VCaP (cell line): ENCODE data around the gene PDF.
"Not testable (repeated sequence)": the region's sequence is repeated elsewhere in the genome, so short reads cannot be mapped to it uniquely, and the experiment has no call there.

Experiments
- H3K27ac ChIP-seq: fragments of 450-650 bp; 2 replicates; pipeline ENCODE4 v1.5.1; 2017
- CTCF ChIP-seq: fragments of 450-650 bp; conservative IDR thresholded peaks from 2 replicates; pipeline ENCODE4 v1.5.1; 2017; ENCODE audit warnings: mild to moderate bottlenecking, moderate library complexity

The PDF gene

DNA sequence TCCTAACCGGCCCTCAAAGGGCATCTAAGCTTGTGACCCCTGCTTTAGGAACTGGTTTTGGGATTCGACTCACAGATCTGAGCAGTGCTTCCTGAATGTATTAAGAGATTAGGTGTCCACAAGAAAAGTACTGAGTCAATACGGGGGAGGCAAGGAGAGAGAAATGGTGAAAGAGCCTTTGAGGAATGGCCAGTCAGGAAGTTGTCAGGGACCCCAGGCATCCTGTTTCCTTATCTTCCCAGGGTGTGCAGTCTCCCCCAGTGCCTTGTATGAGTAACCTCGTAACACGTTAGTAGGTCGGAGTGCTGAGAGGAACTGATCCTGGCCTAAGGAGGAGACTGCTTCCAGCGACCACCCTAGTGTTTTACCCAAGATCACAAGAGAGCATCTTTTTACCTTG, 37.6 kb upstream of the PDF start:
- TF ChIP-seq CTCF = no peak
- H3K27ac ChIP-seq = no peak overlapping the region

DNA sequence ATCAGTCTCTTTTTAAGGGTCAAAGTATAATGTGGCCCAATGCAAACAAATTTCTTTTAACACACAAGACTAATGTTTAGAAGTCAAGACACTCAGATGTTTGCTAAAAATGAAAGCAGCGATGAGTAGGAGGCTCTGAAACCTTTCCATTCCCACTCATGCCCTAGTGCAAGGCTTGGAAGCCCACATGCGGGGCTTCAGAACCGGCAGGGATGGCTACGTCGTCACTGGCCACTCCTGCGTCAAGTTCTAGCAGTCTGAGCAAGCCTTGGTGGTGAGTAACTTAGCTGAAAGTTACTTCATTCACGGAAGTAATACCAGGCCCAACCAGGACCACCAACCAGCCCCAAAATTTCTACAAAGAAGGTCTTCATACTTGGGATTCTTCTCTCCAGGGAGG, 36.0 kb upstream of the PDF start:
- H3K27ac ChIP-seq = no peak overlapping the region
- TF ChIP-seq CTCF = no peak

DNA sequence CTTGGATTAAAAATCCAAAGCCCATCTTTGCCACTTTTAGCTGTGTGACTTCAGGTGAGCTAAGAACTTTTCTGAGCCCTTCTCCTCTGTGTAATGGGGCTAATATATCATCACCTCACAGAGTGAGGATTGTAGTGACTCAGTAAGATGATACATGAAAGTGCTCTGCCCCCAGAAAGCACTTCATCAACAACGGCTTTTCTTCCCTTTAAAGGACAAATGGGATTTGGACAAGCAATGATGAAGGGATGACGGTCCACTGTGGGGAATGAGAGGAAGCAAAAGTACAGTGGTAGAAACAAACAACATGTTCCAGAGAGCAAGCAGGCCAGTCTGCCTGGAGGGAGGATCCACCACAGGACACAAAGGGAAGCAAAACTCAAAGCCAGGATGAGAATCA, 35.5 kb upstream of the PDF start:
- no peak for TF ChIP-seq CTCF

GRCh38 chr16:69364088-69364487, 33.7 kb upstream of the PDF start:
- no peak overlapping the region for H3K27ac ChIP-seq
- TF ChIP-seq CTCF = no peak

More for the DNA sequence above, 35.5 kb upstream of the PDF start:
- H3K27ac ChIP-seq = no peak overlapping the region

GRCh38 chr16:69363281-69363717, 32.9 kb upstream of the PDF start:
- H3K27ac ChIP-seq = no peak overlapping the region
- TF ChIP-seq CTCF = no peak

- H3K27ac ChIP-seq = not testable (repeated sequence)
Observed at GRCh38 chr16:69360070-69360469, 29.7 kb upstream of the PDF start.

DNA sequence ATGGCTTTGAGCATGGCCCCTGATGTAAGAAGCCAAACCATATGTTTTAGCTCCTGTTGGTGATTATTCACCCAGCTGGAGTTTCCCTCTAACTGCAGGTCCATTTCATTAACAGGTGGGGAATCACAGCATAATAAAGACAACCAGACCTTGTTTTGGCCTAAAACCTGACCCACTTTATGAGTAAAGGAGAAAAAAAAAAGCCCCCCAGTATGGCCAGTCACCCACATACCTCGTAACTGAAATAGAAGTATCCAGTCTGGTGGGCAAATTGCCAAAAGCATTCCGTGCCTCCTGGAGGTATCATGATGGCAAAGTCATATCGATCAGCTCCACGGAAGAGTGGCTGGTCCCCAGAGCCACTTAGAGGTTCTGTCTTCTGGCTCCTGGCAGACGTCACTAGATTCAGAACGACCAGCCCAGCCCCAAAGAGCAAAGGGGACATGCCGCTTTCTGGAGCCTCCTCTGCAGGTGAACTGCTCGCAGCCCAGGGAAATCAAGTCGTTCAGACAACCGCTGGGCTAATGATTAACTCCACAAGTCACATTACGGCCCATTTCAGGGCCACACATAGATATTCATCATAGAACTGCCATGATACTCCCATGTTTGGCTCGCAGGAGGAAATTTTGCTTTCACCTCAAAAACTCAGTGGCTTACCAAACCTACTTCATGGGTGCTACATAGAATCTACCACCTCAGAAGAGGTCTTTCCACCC, 21.1 kb upstream of the PDF start, which contains the start of gene TMED6:
Gene TMED6, minus strand, starts transcription at position 478 of the 719 bp plus-strand sequence. Its CDS starts 33 bp downstream, at position 445.
- H3K27ac ChIP-seq = peak within 1 kb of the TSS; percentile 74
- TF ChIP-seq CTCF = no peak

GRCh38 chr16:69350536-69351133, 20.2 kb upstream of the PDF start:
- H3K27ac ChIP-seq = peak overlapping the region; percentile 74
- no peak for TF ChIP-seq CTCF
